Breast epithelium (tissue), 4 donors: ENCODE results near the gene LSM2. TPM values are rescaled to one million over a fixed set of nuclear protein-coding genes. Genes with fewer than 3 reads are reported as not detected.
A peak's percentile ranks its signal among the peaks of the same experiment; 100 is the strongest.
"Not testable (repeated sequence)": the region's sequence is repeated elsewhere in the genome, so short reads cannot be mapped to it uniquely, and the experiment has no call there.

ENCODE experiments used
- DNase-seq, 2 donors: peaks; one replicate each; pipeline ENCODE4 v3.0.0-alpha.2; 2019; ENCODE audit warnings: low spot score in 2 of 2
- H3K27ac ChIP-seq, 2 donors: fragments of 200-600 bp; sonication (generic) in 1 of 2; one replicate each; pipeline ENCODE4 v1.5.1; 2016 to 2019; ENCODE audit warnings: mild to moderate bottlenecking in 1 of 2
- H3K27me3 ChIP-seq, 2 donors: fragments of 200-600 bp; sonication (generic) in 1 of 2; one replicate each; pipeline versions ENCODE4 v1.5.1 to v1.6.0; 2017 to 2019; ENCODE audit warnings: control low read depth in 1 of 2, mild to moderate bottlenecking in 1 of 2
- H3K36me3 ChIP-seq: fragments of 200-600 bp; one replicate; pipeline ENCODE4 v1.5.1; 2019
- H3K4me1 ChIP-seq, 2 donors: fragments of 200-600 bp; sonication (generic); one replicate each; pipeline ENCODE4 v1.5.1; 2016 to 2019; ENCODE audit warnings: control low read depth in 1 of 2
- H3K4me3 ChIP-seq, 3 donors: fragments of 200-600 bp; sonication (generic); 1 replicate in 2 of 3; 2 replicates in 1 of 3; pipeline ENCODE4 v1.5.1; 2016 to 2019; ENCODE audit warnings: mild to moderate bottlenecking in 3 of 3, moderate library complexity in 2 of 3
- H3K9me3 ChIP-seq, 2 donors: fragments of 200-600 bp; sonication (generic) in 1 of 2; one replicate each; pipeline ENCODE4 v1.5.1; 2016 to 2019; ENCODE audit warnings: control low read depth in 1 of 2
- CTCF ChIP-seq, 3 donors: fragments of 450-650 bp; IDR thresholded peaks; one replicate each; pipeline ENCODE4 v1.5.1; 2016 to 2017; ENCODE audit warnings: antibody characterized with exemption in 3 of 3, mild to moderate bottlenecking in 3 of 3, moderate library complexity in 3 of 3
- POLR2A ChIP-seq: fragments of 450-650 bp; IDR thresholded peaks from one replicate; pipeline ENCODE4 v1.6.1; 2016; ENCODE audit warnings: antibody characterized with exemption, mild to moderate bottlenecking, moderate library complexity
- POLR2AphosphoS5 ChIP-seq, 3 donors: sonication (generic); formaldehyde crosslinking; IDR thresholded peaks; one replicate each; pipeline ENCODE4 v1.6.1; 2017; ENCODE audit warnings: antibody characterized with exemption in 3 of 3
- intact Hi-C: fragments of 100-400 bp; cut with DNase I; formaldehyde crosslinking; loops from one replicate; pipeline ENCODE4 v1.15.1; 2023; ENCODE audit warnings: low total_unique reads
- total RNA-seq, 3 donors: library from RNA; depleted of rRNA; stranded (reverse); fragments of >200 nt; gene quantifications; one replicate each; pipeline ENCODE4 v1.1.0, GENCODE V29; 2016

Gene LSM2
- total RNA-seq, 3 donors from 2014 or later = 28.7 to 39.7 (median 32.6) TPM

DNA sequence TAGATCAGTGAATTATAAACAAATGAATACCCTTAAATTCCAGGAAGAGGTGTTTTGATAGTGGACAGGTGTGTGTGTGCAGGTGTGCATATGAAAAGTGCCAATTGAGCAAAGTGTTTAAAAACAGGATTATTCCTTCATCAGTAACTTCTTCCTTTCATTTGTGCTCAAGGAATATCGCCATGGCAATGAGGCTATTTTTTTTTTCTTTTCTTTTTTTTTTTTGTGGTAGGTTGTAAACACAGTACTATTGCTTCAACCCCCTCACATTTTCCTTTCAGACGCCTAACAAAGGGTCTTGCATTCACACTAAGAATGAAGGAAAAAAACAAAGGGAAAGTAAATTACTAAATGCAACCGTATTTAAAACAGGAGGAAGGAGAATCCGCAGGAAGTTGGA is 18.8 kb upstream of the LSM2 start:
- Histone ChIP-seq H3K27ac (peak overlapping the region; percentile 97 to 99), H3K4me1 (peaks cover 0 to 4% of the 10 kb centered on the region in 2 donors), H3K27me3 (no peaks in the 10 kb centered on the region), H3K4me3 (peak overlapping the region in 2 of 3 donors; percentile 66 to 83), H3K9me3 (no peaks in the 10 kb centered on the region), H3K36me3 (no peaks in the 10 kb centered on the region)
- no peak for TF ChIP-seq CTCF (IDR thresholded peaks at IDR 0.05)
- DNase-seq = no peak
- intact Hi-C loops = no loop called here

GRCh38 chr6:31823592-31824196 is 16.9 kb upstream of the LSM2 start:
- intact Hi-C loops, H3K9me3 ChIP-seq, DNase-seq, H3K27me3 ChIP-seq, H3K4me3 ChIP-seq, H3K4me1 ChIP-seq, H3K36me3 ChIP-seq: not testable (repeated sequence)
- peak overlapping the region; percentile 73 to 99 for H3K27ac ChIP-seq

GRCh38 chr6:31822036-31822821 is 15.5 kb upstream of the LSM2 start:
- peak; percentile 80 to 87 for DNase-seq
- peak overlapping the region; percentile 47 to 77 (median 62) for H3K4me3 ChIP-seq
- H3K36me3 ChIP-seq = no peaks in the 10 kb centered on the region
- intact Hi-C loops = no loop called here
- H3K9me3 ChIP-seq = no peaks in the 10 kb centered on the region
- peak; percentile 71 for TF ChIP-seq POLR2A
- TF ChIP-seq CTCF (IDR thresholded peaks at IDR 0.05) = no peak
- peak; percentile 92 to 93 (median 93) for TF ChIP-seq POLR2AphosphoS5 (IDR thresholded peaks at IDR 0.05)
- no peaks in the 10 kb centered on the region for H3K27me3 ChIP-seq
- peaks cover 0 to 4% of the 10 kb centered on the region in 2 donors for H3K4me1 ChIP-seq
- peak overlapping the region; percentile 91 to 99 for H3K27ac ChIP-seq

DNA sequence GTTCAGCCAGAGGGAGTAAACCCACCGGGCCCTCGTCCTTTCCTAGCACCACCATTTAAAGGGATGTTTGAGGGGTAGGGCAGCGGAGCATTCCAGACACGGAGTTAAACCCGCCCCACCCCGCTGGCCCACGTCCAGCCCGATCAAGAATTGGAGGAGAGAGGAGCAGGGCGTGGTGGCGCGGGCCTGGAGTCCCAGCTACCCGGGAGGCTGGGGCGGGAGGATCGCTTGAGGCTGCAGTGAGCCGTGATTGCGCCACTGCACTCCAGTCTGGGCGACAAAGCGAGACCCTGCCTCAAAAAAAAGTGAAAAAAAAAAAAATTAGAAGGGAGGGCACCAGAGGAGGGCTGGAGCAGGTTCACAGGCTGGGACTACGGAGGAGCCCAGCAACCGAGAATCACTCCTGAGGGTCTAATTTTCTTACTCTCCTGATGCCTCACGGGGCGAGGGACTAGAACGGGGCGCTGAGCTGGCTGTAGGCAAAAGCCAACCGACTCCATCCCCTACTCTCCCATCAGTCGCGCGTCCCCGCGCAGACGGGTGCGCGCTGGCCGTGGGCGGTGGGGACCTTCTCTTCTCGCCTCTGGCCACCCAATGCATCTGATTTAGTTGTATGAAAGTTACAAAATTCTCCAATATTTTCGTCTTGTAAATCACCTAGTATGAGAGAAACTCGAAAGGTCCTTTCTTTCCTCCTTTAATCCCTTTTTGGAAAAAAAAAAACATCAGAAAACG is 14.7 kb upstream of the LSM2 start:
- H3K27me3 ChIP-seq = no peaks in the 10 kb centered on the region
- H3K4me1 ChIP-seq = peaks cover 0 to 4% of the 10 kb centered on the region in 2 donors
- H3K4me3 ChIP-seq = peak overlapping the region; percentile 47 to 77 (median 62)
- H3K27ac ChIP-seq = peak overlapping the region; percentile 91 to 99
- H3K36me3 ChIP-seq = no peaks in the 10 kb centered on the region
- TF ChIP-seq POLR2A (peak; percentile 28), CTCF (IDR thresholded peaks at IDR 0.05) (no peak)
- DNase-seq = no peak
- no peaks in the 10 kb centered on the region for H3K9me3 ChIP-seq
- intact Hi-C loops = no loop called here

- intact Hi-C loops, DNase-seq, H3K9me3 ChIP-seq, H3K4me1 ChIP-seq, H3K36me3 ChIP-seq, H3K27me3 ChIP-seq: not testable (repeated sequence)
- Histone ChIP-seq H3K27ac (peak overlapping the region; percentile 44 to 99), H3K4me3 (peak overlapping the region in 1 of 3 donors; percentile 61)
Measured at GRCh38 chr6:31820399-31820798, 13.6 kb upstream of the LSM2 start.

- Histone ChIP-seq H3K27ac (peak overlapping the region; percentile 44 to 75), H3K4me1 (peaks cover 0 to 4% of the 10 kb centered on the region in 2 donors), H3K9me3 (no peaks in the 10 kb centered on the region), H3K27me3 (no peaks in the 10 kb centered on the region), H3K36me3 (no peaks in the 10 kb centered on the region), H3K4me3 (peak overlapping the region in 2 of 3 donors; percentile 61 to 66)
- no peak for TF ChIP-seq POLR2AphosphoS5 (IDR thresholded peaks at IDR 0.05)
- TF ChIP-seq CTCF (IDR thresholded peaks at IDR 0.05) = no peak
- TF ChIP-seq POLR2A = no peak
- intact Hi-C loops = no loop called here
- DNase-seq = no peak
Measured at GRCh38 chr6:31819871-31820299, 13.1 kb upstream of the LSM2 start.
